ENCODE data around the gene RAB35.

GRCh38 chr12:120141336-120141735 lies 24.8 kb upstream of the RAB35 start:
- TF ChIP-seq POLR2A (IDR thresholded peaks at IDR 0.05) (no peak), POLR2AphosphoS5 (IDR thresholded peaks at IDR 0.05) (no peak), CTCF (IDR thresholded peaks at IDR 0.05) (no peak)

Data from sigmoid colon (tissue), 4 donors.